Measurements from ENCODE around the gene HIVEP3. TPM values are rescaled to one million over a fixed set of nuclear protein-coding genes. Genes with fewer than 3 reads are reported as not detected.
A peak's percentile ranks its signal among the peaks of the same experiment; 100 is the strongest.

Gene HIVEP3
- total and polyA plus RNA-seq, 8 donors: 1.8 to 65.3 (median 3.8) TPM

DNA sequence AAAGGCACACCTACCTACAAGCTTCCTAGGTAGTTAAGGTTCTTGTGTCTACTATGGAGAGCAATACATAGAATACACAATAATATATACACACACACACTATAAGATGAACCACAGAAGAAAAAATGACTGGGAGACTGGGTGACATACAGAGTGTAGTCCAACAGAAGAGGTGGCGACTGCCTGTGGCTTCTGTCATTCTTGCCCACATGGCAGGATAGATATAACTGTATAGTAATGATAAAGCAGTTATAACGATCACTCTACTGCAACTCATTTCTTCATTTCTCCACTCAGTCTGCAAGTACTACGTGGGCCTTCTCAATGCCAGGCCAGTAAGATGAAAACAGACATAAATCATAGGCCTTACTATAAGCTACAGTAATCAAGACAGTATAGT, 320.4 kb downstream of the HIVEP3 start:
- no peaks in the 10 kb centered on the region for H3K36me3 ChIP-seq
- H3K27ac ChIP-seq: no peak overlapping the region
- H3K4me3 ChIP-seq: no peak overlapping the region
- intact Hi-C loops (cut with DNase I; ENCODE audit: low total_unique reads): no loop called here
- peaks cover 0 to 6% (median 0%) of the 10 kb centered on the region in 4 donors for H3K9me3 ChIP-seq
- H3K4me1 ChIP-seq: no peaks in the 10 kb centered on the region
- WGBS, 5 donors: 90 to 97% (median 94%) methylated on average over 3 of the region's 3 CpGs
- DNase-seq: no peak
- H3K27me3 ChIP-seq: no peaks in the 10 kb centered on the region
- TF ChIP-seq EP300 (IDR thresholded peaks at IDR 0.05): no peak
- TF ChIP-seq POLR2AphosphoS5 (IDR thresholded peaks at IDR 0.05): no peak
- no peak for TF ChIP-seq POLR2A (IDR thresholded peaks at IDR 0.05)
- TF ChIP-seq, protein P1, sequence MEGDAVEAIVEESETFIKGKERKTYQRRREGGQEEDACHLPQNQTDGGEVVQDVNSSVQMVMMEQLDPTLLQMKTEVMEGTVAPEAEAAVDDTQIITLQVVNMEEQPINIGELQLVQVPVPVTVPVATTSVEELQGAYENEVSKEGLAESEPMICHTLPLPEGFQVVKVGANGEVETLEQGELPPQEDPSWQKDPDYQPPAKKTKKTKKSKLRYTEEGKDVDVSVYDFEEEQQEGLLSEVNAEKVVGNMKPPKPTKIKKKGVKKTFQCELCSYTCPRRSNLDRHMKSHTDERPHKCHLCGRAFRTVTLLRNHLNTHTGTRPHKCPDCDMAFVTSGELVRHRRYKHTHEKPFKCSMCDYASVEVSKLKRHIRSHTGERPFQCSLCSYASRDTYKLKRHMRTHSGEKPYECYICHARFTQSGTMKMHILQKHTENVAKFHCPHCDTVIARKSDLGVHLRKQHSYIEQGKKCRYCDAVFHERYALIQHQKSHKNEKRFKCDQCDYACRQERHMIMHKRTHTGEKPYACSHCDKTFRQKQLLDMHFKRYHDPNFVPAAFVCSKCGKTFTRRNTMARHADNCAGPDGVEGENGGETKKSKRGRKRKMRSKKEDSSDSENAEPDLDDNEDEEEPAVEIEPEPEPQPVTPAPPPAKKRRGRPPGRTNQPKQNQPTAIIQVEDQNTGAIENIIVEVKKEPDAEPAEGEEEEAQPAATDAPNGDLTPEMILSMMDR (IDR thresholded peaks at IDR 0.05): no peak

DNA sequence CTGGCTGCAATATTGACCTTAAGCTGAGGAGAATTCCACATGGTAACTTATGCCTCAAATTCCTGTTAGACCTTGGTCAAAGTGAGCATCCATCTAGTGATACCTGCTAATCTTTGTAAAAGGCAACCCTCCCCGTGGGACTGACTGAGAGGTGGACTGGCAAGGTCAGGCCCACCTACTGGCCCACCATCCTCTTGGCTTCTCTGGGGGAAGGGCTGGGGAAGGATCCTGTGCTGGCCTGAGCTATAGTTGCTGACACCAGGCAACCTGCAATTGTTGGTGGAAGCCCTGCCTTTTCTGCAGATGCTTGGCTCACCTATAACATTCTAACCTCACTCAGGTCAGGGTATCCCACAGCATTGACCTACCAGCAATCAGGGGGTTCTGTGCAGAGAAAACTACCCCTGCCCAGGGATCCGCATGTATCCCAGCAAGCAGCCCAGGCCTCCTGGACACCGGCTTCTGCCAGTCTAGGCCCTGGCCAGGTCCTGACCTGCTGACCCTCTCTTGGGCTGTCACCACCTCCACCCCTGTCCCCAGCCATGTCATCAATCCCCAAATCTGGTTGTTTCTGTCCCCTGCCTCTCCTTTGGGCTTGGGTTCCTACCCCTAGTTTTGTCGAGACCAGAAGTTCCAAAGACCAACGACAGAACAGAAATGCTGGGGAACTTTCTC, 326.1 kb downstream of the HIVEP3 start:
- Histone ChIP-seq H3K9me3 (peaks cover 0 to 8% (median 0%) of the 10 kb centered on the region in 4 donors), H3K4me3 (no peak overlapping the region), H3K4me1 (no peaks in the 10 kb centered on the region), H3K36me3 (no peaks in the 10 kb centered on the region), H3K27me3 (no peaks in the 10 kb centered on the region), H3K27ac (no peak overlapping the region)
- no peak for TF ChIP-seq POLR2A (IDR thresholded peaks at IDR 0.05)
- no peak for TF ChIP-seq EP300 (IDR thresholded peaks at IDR 0.05)
- no peak for TF ChIP-seq POLR2AphosphoS5 (IDR thresholded peaks at IDR 0.05)
- TF ChIP-seq, protein P1 (IDR thresholded peaks at IDR 0.05): no peak
- intact Hi-C loops (cut with DNase I; ENCODE audit: low total_unique reads): no loop called here
- 89 to 98% (median 91%) methylated on average over 4 to 5 of the region's 5 CpGs for WGBS, 5 donors
- peak in 1 of 2 donors; percentile 8 for DNase-seq

DNA sequence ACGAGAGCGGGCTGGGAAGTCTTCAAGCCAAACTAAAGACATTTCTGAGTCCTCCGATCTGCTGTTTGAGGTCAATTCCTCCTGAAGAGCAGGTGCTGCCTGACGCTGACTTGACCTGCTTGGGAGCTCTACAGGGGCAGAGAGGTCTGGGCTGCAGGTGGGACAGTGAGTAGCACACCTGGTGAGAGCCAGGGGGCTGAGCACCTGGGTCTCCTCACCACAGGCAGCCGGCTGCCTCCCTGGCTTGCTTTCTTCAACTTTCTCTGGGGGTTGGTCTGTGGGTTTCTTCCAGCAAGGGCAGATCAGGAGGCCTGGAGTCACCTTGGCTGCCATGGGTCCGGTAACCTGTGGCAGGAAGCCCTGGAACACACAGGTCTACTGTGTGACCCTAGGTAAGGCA, 326.8 kb downstream of the HIVEP3 start:
- H3K4me1 ChIP-seq: no peaks in the 10 kb centered on the region
- intact Hi-C loops (cut with DNase I; ENCODE audit: low total_unique reads): no loop called here
- peaks cover 0 to 8% (median 0%) of the 10 kb centered on the region in 4 donors for H3K9me3 ChIP-seq
- H3K27me3 ChIP-seq: no peaks in the 10 kb centered on the region
- DNase-seq: peak in 1 of 2 donors; percentile 9
- H3K27ac ChIP-seq: no peak overlapping the region
- no peaks in the 10 kb centered on the region for H3K36me3 ChIP-seq
- H3K4me3 ChIP-seq: no peak overlapping the region
- TF ChIP-seq POLR2A (IDR thresholded peaks at IDR 0.05) (no peak), POLR2AphosphoS5 (IDR thresholded peaks at IDR 0.05) (no peak)
- TF ChIP-seq, protein P1 (IDR thresholded peaks at IDR 0.05): no peak
- WGBS, 5 donors: 80 to 94% (median 91%) methylated on average over 5 to 6 of the region's 6 CpGs

DNA sequence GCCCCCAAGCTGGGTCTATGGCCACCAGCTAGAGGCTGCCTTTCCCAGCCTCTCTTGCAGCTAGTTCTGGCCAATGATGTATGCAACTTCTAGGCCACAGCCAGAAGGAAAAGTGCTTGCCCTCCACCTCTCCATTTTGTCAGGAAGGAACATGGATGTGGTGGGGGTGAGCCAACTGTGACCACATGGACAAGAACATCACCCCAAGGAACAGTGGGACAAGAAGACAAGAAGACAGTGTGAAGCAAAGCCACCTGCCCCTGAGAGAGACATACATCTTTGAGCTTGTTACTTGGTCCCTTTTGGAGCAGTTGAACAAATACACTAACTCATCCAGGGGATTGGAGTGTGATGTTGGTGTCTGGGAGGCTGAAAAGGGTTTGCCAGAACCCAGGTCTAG, 328.4 kb downstream of the HIVEP3 start:
- Histone ChIP-seq H3K36me3 (no peaks in the 10 kb centered on the region), H3K4me1 (no peaks in the 10 kb centered on the region), H3K9me3 (peaks cover 0 to 8% (median 0%) of the 10 kb centered on the region in 4 donors), H3K27ac (no peak overlapping the region), H3K4me3 (no peak overlapping the region), H3K27me3 (no peaks in the 10 kb centered on the region)
- peak in 1 of 2 donors; percentile 9 for DNase-seq
- intact Hi-C loops (cut with DNase I; ENCODE audit: low total_unique reads): no loop called here
- TF ChIP-seq, protein P1 (IDR thresholded peaks at IDR 0.05): no peak
- no peak for TF ChIP-seq EP300 (IDR thresholded peaks at IDR 0.05)
- TF ChIP-seq POLR2A (IDR thresholded peaks at IDR 0.05): no peak
- no peak for TF ChIP-seq POLR2AphosphoS5 (IDR thresholded peaks at IDR 0.05)
